Esophagus (tissue), 2 donors: Measurements from ENCODE around the gene THSD8. TPM values are rescaled to one million over a fixed set of nuclear protein-coding genes. Genes with fewer than 3 reads are reported as not detected.
"Not testable (repeated sequence)": the region's sequence is repeated elsewhere in the genome, so short reads cannot be mapped to it uniquely, and the experiment has no call there.

Source experiments
- H3K27ac ChIP-seq, 2 donors: one replicate each; pipeline ENCODE4 v1.5.1; 2013; ENCODE audit warnings: low read depth in 2 of 2, mild to moderate bottlenecking in 2 of 2, inconsistent platforms in 1 of 2, low read length in 1 of 2, moderate library complexity in 1 of 2
- H3K27me3 ChIP-seq, 2 donors: one replicate each; pipeline ENCODE4 v1.6.1; 2013; ENCODE audit warnings: low read length in 2 of 2, control low read depth in 1 of 2, mild to moderate bottlenecking in 1 of 2; ENCODE audit not compliant: insufficient read depth in 2 of 2, control insufficient read depth in 1 of 2
- H3K36me3 ChIP-seq, 2 donors: one replicate each; pipeline ENCODE4 v1.6.1; 2013; ENCODE audit warnings: low read length in 1 of 2; ENCODE audit not compliant: control insufficient read depth in 2 of 2, insufficient read depth in 2 of 2
- H3K4me1 ChIP-seq, 2 donors: one replicate each; pipeline ENCODE4 v1.6.1; 2013; ENCODE audit warnings: low read length in 1 of 2; ENCODE audit not compliant: control insufficient read depth in 2 of 2, insufficient read depth in 2 of 2
- H3K4me3 ChIP-seq, 2 donors: one replicate each; pipeline ENCODE4 v1.5.1; 2013; ENCODE audit warnings: low read length in 2 of 2, mild to moderate bottlenecking in 2 of 2, low read depth in 1 of 2, moderate library complexity in 1 of 2
- H3K9me3 ChIP-seq, 2 donors: one replicate each; pipeline ENCODE4 v1.6.1; 2013; ENCODE audit warnings: mild to moderate bottlenecking in 2 of 2, low read depth in 1 of 2, low read length in 1 of 2, moderate library complexity in 1 of 2; ENCODE audit not compliant: control insufficient read depth in 2 of 2, insufficient read depth in 1 of 2
- WGBS, 2 donors: extraction: QIAGEN DNeasy Blood & Tissue Kit; methylation state at CpG; one replicate each; pipeline ENCODE4 v1.1.7; 2013; 5-methylcytosine and 5-hydroxymethylcytosine counted together
- polyA plus RNA-seq, 2 donors: library from polyadenylated mRNA; stranded (reverse); fragments of 200-250 nt; gene quantifications; one replicate each; pipeline ENCODE4 v1.2.3, GENCODE V29; 2013
- donor health status: healthy with polysubstance abuse.
- donor health status: Bipolar disorder and iron deficiency.

The THSD8 gene
- polyA plus RNA-seq, 2 donors = 2.8 to 8.4 TPM

DNA sequence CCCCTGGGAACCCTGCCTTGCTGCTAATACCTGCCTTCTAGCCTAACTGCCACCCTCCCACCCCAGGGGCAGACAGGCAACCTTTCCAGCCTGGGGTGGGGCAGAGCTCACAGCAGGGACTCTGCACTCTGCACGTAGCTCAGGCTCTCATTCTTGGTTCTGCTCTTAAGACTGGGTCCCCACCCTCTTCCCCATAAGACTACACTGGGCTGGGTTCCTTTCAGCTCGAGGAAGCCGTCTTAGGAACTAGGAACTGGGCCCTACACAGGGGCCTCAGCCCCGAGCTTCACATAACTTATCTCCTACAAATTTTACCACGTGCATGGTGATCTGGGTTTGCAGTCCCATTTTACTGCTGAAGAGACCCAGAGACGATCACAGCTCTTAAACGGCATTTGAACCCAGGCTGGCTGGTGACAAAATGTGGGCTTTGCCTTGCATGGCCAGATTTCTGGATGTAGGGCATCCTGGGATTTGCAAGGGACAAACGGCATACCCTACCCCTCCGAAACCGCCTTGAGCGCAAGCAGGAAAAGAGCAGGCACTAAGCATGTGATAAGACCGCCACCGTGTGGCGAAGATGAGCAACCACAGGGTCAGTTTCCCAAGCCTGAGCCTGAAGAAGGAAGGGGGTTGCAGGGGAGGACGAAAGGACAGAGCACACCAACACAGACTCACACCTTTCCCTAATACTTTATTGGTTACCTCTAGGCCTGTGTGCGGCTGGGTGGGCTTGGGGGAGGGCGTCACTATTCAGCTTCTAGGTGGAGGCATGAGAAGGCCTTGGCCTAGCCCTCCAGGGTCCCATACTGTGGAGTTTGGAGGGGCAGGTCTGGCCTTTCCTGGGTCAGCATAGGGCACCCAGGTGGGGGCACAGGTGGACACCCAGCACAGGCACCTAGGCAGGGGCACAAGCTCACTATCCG, 5.5 kb upstream of the THSD8 start:
- H3K4me3 ChIP-seq = peak overlapping the region; percentile 4 to 8
- peak overlapping the region; percentile 90 to 91 for H3K27ac ChIP-seq
- H3K27me3 ChIP-seq = no peaks in the 10 kb centered on the region
- WGBS, 2 donors = 5 to 6% methylated on average over 18 of the region's 18 CpGs
- peaks cover 0 to 15% of the 10 kb centered on the region in 2 donors for H3K36me3 ChIP-seq
- no peaks in the 10 kb centered on the region for H3K9me3 ChIP-seq
- H3K4me1 ChIP-seq = peaks cover 3% of the 10 kb centered on the region in 2 donors

DNA sequence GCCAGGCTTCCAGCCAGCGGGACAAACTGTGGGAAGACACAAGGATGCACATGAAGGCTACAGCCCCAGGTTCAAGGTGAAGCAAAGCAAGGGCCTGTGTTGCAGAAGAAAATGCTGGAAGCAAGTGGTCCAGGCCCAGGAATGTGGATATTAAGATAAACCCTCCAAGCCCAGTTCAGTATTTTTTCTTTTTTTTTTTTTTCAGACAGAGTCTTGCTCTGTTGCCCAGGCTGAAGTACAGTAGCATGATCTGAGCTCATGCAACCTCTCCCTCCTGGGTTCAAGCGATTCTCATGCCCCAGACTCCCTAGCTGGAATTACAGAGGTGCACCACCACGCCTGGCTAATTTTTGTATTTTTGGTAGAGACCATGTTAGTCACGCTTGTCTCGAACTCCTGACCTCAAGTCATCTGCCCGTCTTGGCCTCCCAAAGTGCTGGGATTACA, 4.7 kb upstream of the THSD8 start:
- H3K27me3 ChIP-seq = no peaks in the 10 kb centered on the region
- WGBS, 2 donors = 91 to 94% methylated on average over 6 of the region's 6 CpGs
- H3K27ac ChIP-seq = peak overlapping the region in 1 of 2 donors; percentile 90
- peaks cover 0 to 15% of the 10 kb centered on the region in 2 donors for H3K36me3 ChIP-seq
- H3K4me1 ChIP-seq = peaks cover 3% of the 10 kb centered on the region in 2 donors
- H3K4me3 ChIP-seq = no peak overlapping the region
- H3K9me3 ChIP-seq = no peaks in the 10 kb centered on the region

DNA sequence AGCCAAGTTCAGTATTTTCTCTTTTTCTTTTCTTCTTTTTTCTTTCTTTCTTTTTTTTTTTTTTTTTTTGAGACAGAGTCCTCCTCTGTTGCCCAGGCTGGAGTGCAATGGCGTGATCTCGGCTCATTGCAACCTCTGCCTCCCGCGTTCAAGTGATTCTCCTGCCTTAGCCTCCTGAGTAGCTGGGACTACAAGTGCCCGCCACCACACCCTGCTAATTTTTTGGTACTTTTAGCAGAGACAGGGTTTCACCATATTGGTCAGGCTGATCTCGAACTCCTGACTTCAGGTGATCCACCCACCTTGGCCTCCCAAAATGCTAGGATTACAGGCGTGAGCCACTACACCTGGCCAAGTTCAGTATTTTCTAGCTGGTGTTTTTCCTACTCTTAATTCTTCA, 4.3 kb upstream of the THSD8 start:
- peaks cover 0 to 12% of the 10 kb centered on the region in 2 donors for H3K36me3 ChIP-seq
- H3K9me3 ChIP-seq, H3K4me3 ChIP-seq, H3K27me3 ChIP-seq, H3K4me1 ChIP-seq, H3K27ac ChIP-seq: not testable (repeated sequence)
- 95 to 97% methylated on average over 7 of the region's 7 CpGs for WGBS, 2 donors

DNA sequence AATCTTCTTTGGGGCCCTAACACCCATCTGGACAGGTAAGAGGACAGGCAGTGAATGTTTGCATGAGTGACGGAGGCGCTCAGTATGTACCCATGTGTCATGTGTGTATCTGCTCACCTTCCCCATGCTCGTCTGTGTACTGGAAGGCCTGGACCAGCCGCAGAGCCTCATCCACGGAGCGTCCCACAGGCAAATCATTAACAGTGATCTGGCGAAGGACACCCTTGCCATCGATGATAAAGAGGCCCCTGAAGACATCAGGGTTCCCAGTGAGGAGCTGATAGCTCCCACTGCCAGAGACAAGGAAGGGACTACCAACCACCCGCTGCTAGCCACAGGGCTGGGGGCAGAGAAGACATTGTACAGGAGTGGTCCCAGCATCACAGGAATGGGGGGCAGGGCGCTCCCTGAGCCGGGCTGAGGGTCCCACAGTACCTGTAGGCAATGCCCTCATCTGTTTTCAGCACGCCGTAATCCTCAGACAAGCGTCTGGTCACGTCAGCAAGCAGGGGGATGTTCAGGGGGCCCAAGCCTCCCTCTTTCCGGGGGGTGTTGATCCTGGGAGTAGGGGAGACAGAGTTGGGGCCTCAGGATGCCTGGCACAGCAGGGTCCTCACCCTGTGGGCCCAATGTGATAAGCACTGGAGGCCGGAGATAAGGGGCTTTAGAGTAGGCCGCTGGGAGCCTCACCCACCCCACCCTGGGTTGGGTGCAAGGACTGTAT, 2.0 kb upstream of the THSD8 start:
- Histone ChIP-seq H3K9me3 (no peaks in the 10 kb centered on the region), H3K36me3 (peaks cover 0 to 10% of the 10 kb centered on the region in 2 donors), H3K27ac (no peak overlapping the region), H3K4me3 (peak overlapping the region in 1 of 2 donors; percentile 84), H3K27me3 (no peaks in the 10 kb centered on the region), H3K4me1 (peaks cover 3% of the 10 kb centered on the region in 2 donors)
- WGBS, 2 donors = 86 to 91% methylated on average over 18 of the region's 18 CpGs

DNA sequence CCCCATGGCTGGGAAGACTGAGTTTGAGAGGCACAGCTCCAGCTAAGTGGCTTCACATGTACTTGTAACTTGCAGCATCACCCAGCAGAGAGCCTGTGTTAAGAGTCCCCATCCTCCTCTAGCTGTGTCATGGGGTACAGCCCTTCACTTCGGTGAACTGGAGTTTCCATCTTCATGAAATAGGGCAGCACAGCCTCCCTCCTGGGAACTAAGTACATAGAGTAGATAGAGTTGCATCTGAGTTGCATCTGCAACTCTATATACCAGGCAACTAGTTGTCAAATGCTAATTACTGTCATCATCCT, 1.5 kb upstream of the THSD8 start:
- H3K4me1 ChIP-seq = peaks cover 3% of the 10 kb centered on the region in 2 donors
- no peaks in the 10 kb centered on the region for H3K27me3 ChIP-seq
- H3K36me3 ChIP-seq = peaks cover 0 to 10% of the 10 kb centered on the region in 2 donors
- H3K27ac ChIP-seq = peak overlapping the region in 1 of 2 donors; percentile 80
- H3K9me3 ChIP-seq = no peaks in the 10 kb centered on the region
- peak overlapping the region in 1 of 2 donors; percentile 84 for H3K4me3 ChIP-seq
- 65 to 67% methylated on average over 1 of the region's 1 CpG for WGBS, 2 donors

DNA sequence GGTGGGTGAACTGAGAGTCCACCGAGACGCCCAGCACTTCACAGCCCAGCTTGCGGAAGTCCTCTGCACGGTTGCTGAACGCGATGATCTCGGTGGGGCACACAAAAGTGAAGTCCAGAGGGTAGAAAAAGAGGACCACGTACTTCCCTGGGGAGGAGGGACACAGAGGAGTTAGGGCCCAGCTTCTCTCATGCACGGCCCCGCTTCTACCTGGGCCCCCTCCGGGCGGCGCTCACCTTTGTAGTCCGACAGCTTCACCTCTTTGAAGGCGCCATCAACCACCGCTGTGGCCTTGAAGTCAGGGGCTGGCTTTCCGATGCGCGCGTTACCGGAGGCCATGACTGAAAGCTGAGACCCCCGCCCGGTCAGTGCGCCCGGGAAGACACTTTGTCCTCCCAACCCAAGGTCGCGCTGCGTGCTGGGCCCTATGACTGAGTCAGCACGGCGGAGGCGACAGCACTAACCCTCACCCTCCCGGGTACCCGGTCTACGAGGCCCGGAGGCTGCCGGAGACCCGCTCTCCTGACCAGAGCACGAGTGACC, 875 bp upstream of the THSD8 start:
- no peaks in the 10 kb centered on the region for H3K9me3 ChIP-seq
- H3K27me3 ChIP-seq = no peaks in the 10 kb centered on the region
- peak overlapping the region; percentile 64 to 80 for H3K27ac ChIP-seq
- H3K4me1 ChIP-seq = peaks cover 3% of the 10 kb centered on the region in 2 donors
- peak overlapping the region; percentile 84 to 91 for H3K4me3 ChIP-seq
- peaks cover 0 to 10% of the 10 kb centered on the region in 2 donors for H3K36me3 ChIP-seq
- WGBS, 2 donors = 7 to 9% methylated on average over 28 to 38 of the region's 38 CpGs

DNA sequence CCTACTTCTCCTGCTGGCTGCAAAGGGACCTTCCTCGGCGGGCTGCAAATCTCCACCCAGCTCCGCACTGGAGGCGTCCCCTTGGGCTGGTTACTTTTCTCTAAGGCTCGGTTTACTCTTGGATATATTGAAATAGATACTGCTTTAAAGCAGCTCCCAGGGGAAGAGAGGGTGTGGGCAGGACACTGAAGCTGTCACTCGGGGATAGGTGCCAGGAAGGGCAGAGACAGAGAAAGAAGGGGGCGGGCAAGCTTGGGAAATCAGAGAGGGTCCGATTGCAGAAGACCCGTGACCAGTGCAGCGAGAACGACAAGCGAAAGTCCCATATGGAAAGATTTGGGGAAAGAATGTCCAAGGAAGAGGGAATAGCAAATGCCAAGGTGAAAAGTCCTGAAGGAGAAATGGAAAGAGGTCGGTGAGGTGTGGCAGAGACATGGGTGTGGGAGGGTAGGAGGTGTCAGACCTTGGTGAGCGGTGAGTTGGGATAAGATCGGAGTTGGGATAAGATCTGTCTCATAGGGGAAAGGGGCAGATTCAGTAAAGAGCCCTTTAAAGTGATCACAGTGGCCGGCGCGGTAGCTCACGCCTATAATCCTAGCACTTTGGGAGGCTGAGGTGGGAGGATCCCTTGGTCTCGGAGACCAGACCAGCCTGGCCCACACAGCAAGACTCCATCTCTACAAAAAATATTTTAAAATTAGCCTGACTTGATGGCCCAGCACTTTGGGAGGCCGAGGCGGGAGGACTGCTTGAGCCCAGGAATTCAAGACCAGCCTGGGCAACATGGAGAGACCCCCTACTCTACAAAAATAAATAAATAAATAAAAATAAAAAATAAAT, 618 bp downstream of the THSD8 start:
- Histone ChIP-seq H3K27me3 (no peaks in the 10 kb centered on the region), H3K36me3 (peaks cover 0 to 10% of the 10 kb centered on the region in 2 donors), H3K4me3 (peak overlapping the region; percentile 84 to 91), H3K4me1 (peaks cover 7% of the 10 kb centered on the region in 2 donors), H3K9me3 (no peaks in the 10 kb centered on the region), H3K27ac (peak overlapping the region; percentile 29 to 80)
- 39% methylated on average over 22 of the region's 22 CpGs for WGBS, 2 donors

DNA sequence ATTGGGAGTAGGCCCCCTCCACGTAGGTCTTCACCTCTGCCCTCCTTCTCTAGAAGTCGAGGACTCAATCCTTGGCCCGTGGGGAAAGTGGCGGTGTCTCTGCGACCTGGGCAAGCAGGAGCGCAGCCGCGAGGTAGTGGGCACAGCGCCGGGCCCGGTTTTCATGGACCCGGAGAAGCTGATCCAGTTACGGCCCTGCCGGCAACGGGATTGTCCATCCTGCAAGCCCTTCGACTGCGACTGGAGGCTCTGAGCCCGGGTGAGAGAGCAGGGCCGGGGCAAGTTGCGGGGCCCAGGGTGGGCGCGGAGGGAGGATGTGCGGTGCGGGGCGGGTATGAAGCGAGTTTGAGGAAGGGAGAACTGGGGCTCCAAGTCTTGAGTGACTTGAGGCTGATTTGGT, 2.2 kb downstream of the THSD8 start:
- no peaks in the 10 kb centered on the region for H3K27me3 ChIP-seq
- H3K36me3 ChIP-seq = peaks cover 0 to 10% of the 10 kb centered on the region in 2 donors
- no peak overlapping the region for H3K27ac ChIP-seq
- H3K4me1 ChIP-seq = peaks cover 7% of the 10 kb centered on the region in 2 donors
- no peaks in the 10 kb centered on the region for H3K9me3 ChIP-seq
- H3K4me3 ChIP-seq = no peak overlapping the region
- 92 to 93% methylated on average over 26 of the region's 26 CpGs for WGBS, 2 donors
